Neural cell (in vitro differentiated cells): ENCODE measurements around the gene FCGR3A.
"Not testable (repeated sequence)": the region's sequence is repeated elsewhere in the genome, so short reads cannot be mapped to it uniquely, and the experiment has no call there.

Experiments
- EP300 ChIP-seq: fragments of 450-650 bp; conservative IDR thresholded peaks from 2 replicates; pipeline ENCODE4 v1.6.1; 2014; ENCODE audit warnings: antibody characterized with exemption, mild to moderate bottlenecking, moderate library complexity; ENCODE audit not compliant: poor library complexity, severe bottlenecking
- EZH2 ChIP-seq: fragments of 200-600, 300-800 bp; shearing (Covaris generic), sonication (generic); IDR thresholded peaks from 2 replicates; pipeline ENCODE4 v1.6.1; 2014; ENCODE audit warnings: antibody characterized with exemption, low read length, borderline replicate concordance, mild to moderate bottlenecking; ENCODE audit not compliant: insufficient read depth, poor library complexity, severe bottlenecking
- MXI1 ChIP-seq: fragments of 450-650 bp; conservative IDR thresholded peaks from 2 replicates; pipeline ENCODE4 v1.6.1; 2014; ENCODE audit warnings: antibody characterized with exemption, mild to moderate bottlenecking; ENCODE audit not compliant: poor library complexity, severe bottlenecking
- RAD21 ChIP-seq: fragments of 450-650 bp; conservative IDR thresholded peaks from 2 replicates; pipeline ENCODE4 v1.6.1; 2014; ENCODE audit warnings: antibody characterized with exemption, mild to moderate bottlenecking, moderate library complexity
- TAF1 ChIP-seq: IDR thresholded peaks from 2 replicates; pipeline ENCODE4 v1.6.1; 2012; ENCODE audit warnings: low read depth
- TF ChIP-seq, protein P1 (sequence below): fragments of 450-650 bp; IDR thresholded peaks from 2 replicates; pipeline ENCODE4 v1.5.1; 2014; ENCODE audit warnings: antibody characterized with exemption, mild to moderate bottlenecking, moderate library complexity; ENCODE audit not compliant: poor library complexity, severe bottlenecking

DNA sequence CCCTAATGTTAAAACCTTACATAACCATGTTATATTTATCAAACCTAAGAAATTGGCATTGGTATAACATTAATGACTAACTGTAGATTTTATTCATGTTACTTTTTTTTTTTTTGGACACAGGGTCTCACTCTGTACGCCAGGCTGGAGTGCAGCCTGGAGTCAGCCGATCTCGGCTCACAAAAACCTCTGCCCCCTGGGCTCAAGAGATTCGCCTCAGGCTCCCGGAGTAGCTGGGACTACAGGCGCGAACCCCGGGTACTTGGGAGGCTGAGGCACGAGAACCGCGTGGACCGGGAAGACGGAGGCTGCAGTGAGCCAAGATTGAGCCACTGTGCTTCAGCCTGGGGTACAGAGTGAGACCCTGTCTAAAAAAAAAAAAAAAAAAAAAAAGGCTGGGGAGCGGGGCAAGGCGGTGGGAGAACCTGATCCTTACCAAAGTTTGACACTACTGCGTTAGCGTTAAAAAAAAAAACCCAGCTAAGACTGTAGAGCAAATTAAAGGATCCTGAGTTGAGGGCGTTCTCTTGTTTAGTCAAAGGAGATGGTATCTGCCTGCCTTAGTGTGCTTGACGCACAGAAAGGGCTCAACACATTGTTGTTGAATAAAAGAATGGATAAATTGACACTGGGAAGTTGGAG lies 20.0 kb downstream of the FCGR3A start:
- TF ChIP-seq, protein P1, sequence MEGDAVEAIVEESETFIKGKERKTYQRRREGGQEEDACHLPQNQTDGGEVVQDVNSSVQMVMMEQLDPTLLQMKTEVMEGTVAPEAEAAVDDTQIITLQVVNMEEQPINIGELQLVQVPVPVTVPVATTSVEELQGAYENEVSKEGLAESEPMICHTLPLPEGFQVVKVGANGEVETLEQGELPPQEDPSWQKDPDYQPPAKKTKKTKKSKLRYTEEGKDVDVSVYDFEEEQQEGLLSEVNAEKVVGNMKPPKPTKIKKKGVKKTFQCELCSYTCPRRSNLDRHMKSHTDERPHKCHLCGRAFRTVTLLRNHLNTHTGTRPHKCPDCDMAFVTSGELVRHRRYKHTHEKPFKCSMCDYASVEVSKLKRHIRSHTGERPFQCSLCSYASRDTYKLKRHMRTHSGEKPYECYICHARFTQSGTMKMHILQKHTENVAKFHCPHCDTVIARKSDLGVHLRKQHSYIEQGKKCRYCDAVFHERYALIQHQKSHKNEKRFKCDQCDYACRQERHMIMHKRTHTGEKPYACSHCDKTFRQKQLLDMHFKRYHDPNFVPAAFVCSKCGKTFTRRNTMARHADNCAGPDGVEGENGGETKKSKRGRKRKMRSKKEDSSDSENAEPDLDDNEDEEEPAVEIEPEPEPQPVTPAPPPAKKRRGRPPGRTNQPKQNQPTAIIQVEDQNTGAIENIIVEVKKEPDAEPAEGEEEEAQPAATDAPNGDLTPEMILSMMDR = not testable (repeated sequence)
- not testable (repeated sequence) for TF ChIP-seq MXI1, EZH2, RAD21, EP300, TAF1
